Progenitor cell of endocrine pancreas (in vitro differentiated cells): ENCODE results near the gene WDR90. TPM values are rescaled to one million over a fixed set of nuclear protein-coding genes. Genes with fewer than 3 reads are reported as not detected.

ENCODE experiments used
- DNase-seq: peaks from one replicate; pipeline ENCODE4 v3.0.0; 2021; ENCODE audit warnings: low spot score; ENCODE audit not compliant: unreplicated experiment
- H3K27ac Mint-ChIP-seq: 2 replicates; pipeline ENCODE4 v1.8.0; 2021; ENCODE audit warnings: mild to moderate bottlenecking, moderate library complexity, mixed read lengths
- H3K27me3 Mint-ChIP-seq: 2 replicates; pipeline ENCODE4 v1.8.0; 2021; ENCODE audit warnings: mixed read lengths
- H3K36me3 Mint-ChIP-seq: 2 replicates; pipeline ENCODE4 v1.8.0; 2022; ENCODE audit warnings: mixed read lengths; ENCODE audit not compliant: insufficient read depth
- H3K4me1 Mint-ChIP-seq: 2 replicates; pipeline ENCODE4 v1.8.0; 2021; ENCODE audit warnings: low read depth, mixed read lengths
- H3K4me3 Mint-ChIP-seq: 2 replicates; pipeline ENCODE4 v1.8.0; 2021; ENCODE audit warnings: low read depth, mild to moderate bottlenecking, moderate library complexity, mixed read lengths
- H3K9me3 Mint-ChIP-seq: 2 replicates; pipeline ENCODE4 v1.8.0; 2021; ENCODE audit warnings: low read depth, mixed read lengths
- CTCF ChIP-seq: fragments of 200-600 bp; sonication (generic); IDR thresholded peaks from one replicate; pipeline ENCODE4 v1.5.0; 2021; ENCODE audit warnings: antibody characterized with exemption, mild to moderate bottlenecking; ENCODE audit not compliant: unreplicated experiment
- total RNA-seq: library from RNA; stranded (reverse); gene quantifications from 2 replicates; pipeline ENCODE4 v1.2.1, GENCODE V29; 2021

WDR90 gene
- total RNA-seq, 1 donor from 2014 or later = 109 TPM

- no peak for DNase-seq
- peak overlapping the region; percentile 49 for H3K27ac Mint-ChIP-seq
- H3K36me3 Mint-ChIP-seq = peaks cover 10% of the 10 kb centered on the region
Measured at GRCh38 chr16:683396-684070, 34.4 kb downstream of the WDR90 start.

DNA sequence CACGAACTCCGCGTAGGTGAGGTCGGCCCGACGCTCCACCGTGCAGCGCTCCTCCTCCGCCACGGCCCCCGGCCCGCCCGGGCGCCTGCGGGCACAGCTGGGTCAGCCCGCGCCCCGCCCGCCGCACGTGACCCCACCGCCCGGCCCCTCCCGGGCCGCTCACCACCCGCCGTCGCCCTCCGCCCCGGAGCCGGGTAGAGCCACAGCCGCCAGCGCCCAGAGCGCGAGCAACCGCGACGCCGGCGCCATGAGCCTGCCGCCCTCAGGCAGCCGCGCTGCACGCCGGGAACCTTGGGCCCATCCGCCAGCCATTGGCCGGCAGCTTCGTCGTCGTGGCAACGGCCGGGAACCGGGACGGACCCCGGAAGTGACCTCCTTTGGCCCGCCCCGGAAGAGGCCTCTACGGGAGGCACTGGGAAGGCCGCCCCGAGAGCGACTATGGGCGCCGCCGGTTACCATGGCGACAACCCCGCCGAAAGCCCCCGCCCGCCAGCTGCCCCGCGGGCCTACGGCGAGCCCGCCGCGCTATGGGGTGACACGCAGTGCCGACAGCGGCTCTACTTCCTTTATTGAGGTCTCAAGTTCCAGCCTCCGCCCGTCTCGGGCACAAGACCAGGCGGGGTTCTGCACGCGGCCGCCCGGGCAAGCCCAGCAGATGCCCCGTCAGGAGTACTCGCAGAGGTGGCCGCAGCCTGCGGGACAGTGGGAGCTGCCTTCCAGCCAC, 35.1 kb downstream of the WDR90 start, which contains the start of gene JMJD8:
Gene JMJD8 (minus strand): TSS at position 264 of the 724 bp plus-strand sequence. CDS start 15 bp downstream, at position 249.
- H3K36me3 Mint-ChIP-seq = peaks cover 10% of the 10 kb centered on the region
- no peak for TF ChIP-seq CTCF
- H3K4me3 Mint-ChIP-seq = peak within 1 kb of the TSS; percentile 79
- DNase-seq = peak; percentile 91
- H3K9me3 Mint-ChIP-seq = no peaks in the 10 kb centered on the region
- H3K27me3 Mint-ChIP-seq = no peaks in the 10 kb centered on the region
- peak within 1 kb of the TSS; percentile 76 for H3K27ac Mint-ChIP-seq
- H3K4me1 Mint-ChIP-seq = peaks cover 11% of the 10 kb centered on the region

More at GRCh38 chr16:683396-684070, 34.4 kb downstream of the WDR90 start:
- Mint-ChIP-seq H3K9me3 (no peaks in the 10 kb centered on the region), H3K4me1 (peaks cover 11% of the 10 kb centered on the region), H3K27me3 (no peaks in the 10 kb centered on the region), H3K4me3 (peak overlapping the region; percentile 79)
- TF ChIP-seq CTCF = no peak

DNA sequence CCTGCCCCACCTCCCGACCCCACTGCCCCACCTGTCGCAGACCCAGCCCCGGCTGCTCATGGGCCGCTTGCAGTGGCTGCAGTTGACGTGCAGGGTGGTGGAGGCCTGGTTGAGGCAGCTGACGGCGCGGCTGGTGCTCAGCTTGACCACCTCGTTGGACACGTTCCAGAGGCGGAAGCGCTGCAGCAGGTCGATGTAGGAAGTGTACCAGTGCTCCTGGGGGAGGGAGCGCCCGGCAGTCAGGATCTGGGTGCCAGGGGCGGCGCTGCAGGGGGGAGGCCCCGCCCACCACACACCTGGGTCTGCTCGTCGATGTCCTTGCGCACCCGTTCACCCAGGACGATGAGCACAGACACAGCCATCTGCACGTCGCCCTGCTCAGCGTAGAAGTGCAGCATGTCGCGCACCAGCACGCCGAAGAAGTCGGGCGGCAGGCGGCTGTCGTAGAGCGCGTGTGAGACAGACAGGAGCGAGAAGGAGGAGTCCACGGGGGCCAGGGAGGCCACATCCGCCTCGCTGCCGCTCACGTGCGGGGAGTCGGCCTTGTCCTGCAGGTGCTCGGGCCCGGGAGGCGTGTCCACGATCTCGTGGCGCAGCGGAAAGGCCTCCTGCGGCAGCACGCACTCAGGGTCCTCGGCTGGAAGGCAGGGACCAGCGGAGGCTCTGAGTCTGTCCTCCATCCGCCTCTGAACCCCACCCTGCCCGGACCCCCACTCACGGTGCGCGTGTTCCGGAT, 36.0 kb downstream of the WDR90 start:
- no peak overlapping the region for H3K4me3 Mint-ChIP-seq
- H3K4me1 Mint-ChIP-seq = peaks cover 16% of the 10 kb centered on the region
- H3K9me3 Mint-ChIP-seq = no peaks in the 10 kb centered on the region
- no peak for TF ChIP-seq CTCF
- no peaks in the 10 kb centered on the region for H3K27me3 Mint-ChIP-seq
- H3K36me3 Mint-ChIP-seq = peaks cover 10% of the 10 kb centered on the region
- no peak overlapping the region for H3K27ac Mint-ChIP-seq
- no peak for DNase-seq

GRCh38 chr16:685967-686366, 36.8 kb downstream of the WDR90 start:
- H3K36me3 Mint-ChIP-seq = peaks cover 10% of the 10 kb centered on the region
- DNase-seq = no peak
- peaks cover 2% of the 10 kb centered on the region for H3K27me3 Mint-ChIP-seq
- TF ChIP-seq CTCF = peak; percentile 52
- H3K27ac Mint-ChIP-seq = no peak overlapping the region
- H3K4me1 Mint-ChIP-seq = peaks cover 15% of the 10 kb centered on the region
- no peaks in the 10 kb centered on the region for H3K9me3 Mint-ChIP-seq
- peak overlapping the region; percentile 45 for H3K4me3 Mint-ChIP-seq
